H4 (cell line): Measurements from ENCODE around the gene PIK3C2B. TPM values are rescaled to one million over a fixed set of nuclear protein-coding genes. Genes with fewer than 3 reads are reported as not detected.

ENCODE experiments used
- DNase-seq: peaks from one replicate; pipeline ENCODE4 v3.0.0-alpha.2; 2015; ENCODE audit warnings: low spot score
- total RNA-seq: library from RNA; depleted of rRNA; stranded (reverse); fragments of >200 nt; shearing (Covaris generic); gene quantifications from 2 replicates; pipeline ENCODE4 v1.2.3, GENCODE V29; 2014

PIK3C2B gene
- total RNA-seq, 1 experiment from 2014 or later: 3.4 TPM

DNA sequence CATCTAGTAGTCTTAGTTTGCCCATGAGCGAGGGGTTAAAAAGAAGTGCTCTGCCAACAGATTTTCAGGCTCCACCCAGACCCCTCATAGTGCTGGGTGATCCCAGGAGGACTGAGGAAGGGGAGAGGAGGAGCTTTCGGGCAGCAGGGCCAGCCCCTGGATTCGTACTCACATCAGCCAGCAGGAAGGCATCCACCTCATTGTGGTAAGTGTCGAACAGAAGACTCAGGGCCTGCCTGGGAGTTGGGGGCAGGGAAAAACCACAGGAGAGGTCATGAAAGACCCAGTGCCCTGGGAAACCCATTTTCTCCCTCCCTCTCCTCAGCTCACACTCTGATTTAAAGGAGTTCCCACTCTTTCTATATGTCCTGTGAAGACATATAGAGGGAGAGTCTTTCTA is 34.9 kb downstream of the PIK3C2B start:
- no peak for DNase-seq

DNA sequence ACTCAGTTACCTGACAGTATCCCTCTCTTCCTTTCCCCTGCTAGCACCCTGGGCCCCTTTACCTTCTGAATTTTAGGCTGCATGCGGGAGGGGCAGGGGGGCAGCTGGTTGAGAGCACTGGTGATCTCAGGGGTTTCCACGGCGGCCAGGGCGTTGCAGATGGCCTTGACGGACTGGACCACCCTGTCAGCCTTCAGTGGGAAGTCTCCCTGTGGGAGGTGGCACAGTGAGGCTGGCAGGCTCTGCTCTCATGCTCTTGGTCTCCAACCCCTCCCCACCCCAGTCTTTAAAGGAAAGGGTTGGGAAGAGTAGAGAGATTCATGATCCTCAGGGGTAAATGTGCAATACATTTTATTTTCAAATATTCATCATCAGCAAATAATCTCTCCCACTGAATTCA is 36.9 kb downstream of the PIK3C2B start:
- DNase-seq: no peak

DNA sequence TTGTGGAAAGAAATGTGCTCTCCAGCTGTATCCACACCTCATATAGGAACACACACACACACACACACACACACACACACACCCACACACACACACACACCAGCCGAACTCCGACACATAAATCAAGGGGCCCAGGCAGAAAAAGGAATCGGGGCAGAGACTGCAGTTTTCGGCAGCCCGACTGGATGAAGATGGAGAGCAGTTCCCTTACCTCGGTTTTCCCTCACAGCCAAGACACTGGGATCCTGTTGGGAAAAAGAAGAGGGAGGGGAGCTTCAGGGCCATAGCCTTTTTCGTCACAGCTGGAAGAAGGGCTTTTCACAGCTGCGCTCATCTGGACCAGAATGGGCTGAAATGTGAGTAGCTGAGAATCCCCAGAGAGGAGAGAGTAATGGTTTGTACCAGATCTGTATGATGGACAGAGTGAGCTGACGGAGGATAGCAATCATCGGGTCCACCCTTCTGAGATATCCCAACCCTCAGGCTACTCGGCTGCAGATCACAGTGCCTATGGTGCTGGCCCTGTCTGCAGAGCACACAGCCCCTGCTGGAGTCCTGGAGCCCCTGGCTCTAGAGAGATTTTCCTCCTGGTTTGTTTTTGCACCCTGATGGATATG is 37.7 kb downstream of the PIK3C2B start:
- no peak for DNase-seq

DNA sequence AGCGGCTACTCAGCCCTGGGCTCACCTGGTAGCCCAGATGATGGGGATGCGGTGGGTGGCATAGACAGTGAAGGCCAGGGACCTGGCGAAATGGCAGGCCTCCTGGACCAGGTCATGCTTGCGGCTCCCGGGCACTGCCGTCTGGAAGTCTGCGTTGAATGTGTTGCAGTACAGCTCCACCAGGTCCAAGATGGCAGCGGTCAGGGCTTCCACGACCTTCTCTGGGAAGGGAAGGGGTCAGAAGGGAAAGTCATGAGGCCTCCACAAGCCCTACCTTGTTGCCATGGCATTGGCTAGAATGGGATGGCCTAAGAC is 38.8 kb downstream of the PIK3C2B start:
- DNase-seq: no peak

DNA sequence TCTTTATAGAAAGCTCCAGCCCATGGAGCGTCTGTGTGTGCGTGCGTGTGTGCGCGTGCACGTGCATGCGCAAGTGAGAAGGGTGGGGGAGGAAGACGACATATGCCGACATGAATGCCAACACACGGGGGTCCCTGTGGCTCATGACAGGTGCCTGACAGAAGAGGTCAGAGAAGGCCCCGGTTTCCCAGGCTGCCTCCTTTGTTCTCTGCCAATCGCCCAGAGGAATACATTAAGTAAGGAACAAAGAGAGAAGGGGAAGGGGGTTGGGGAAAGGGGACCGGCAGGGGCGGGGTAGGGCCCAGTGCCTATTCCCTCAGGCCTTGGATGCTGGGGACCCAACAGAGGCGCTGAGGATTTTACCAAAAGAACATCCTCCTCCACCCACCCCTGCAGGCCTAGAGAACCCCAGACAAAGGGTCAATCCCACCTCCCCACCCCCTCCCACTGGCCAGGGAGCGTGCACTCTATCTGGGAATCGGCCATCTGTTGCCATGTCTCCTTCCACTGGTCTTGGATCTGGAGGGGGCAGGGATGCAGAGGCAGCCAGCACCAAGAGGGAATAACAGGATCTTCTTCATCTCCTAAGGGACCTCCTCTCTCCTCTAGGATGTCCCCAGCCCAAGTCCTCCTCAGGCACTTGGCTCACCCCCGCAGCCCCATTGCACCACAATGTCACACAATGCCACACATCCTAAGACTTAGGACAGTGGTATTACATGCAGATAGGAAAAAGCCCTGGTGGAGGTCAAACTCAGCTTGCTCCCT is 39.4 kb downstream of the PIK3C2B start:
- no peak for DNase-seq

DNA sequence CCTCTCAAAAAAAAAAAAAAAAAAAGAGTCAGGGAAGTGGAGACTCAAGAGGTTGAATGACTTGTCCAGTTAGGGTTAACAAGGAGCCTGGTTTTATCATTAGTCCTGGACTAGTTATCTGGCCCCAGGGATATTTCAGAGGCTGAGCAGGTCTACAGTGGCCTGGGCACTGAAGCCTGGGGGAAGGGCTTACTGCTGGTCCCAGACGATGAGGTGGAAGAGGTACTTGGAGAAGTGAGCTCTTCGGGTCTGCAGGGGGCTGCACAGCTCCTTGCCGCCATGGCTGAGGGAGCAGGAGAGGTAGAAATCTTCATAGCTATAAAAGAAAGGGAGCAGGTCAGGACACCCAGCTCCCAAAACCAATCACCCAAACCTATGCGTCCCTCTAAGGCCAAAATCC is 40.1 kb downstream of the PIK3C2B start:
- DNase-seq: no peak

DNA sequence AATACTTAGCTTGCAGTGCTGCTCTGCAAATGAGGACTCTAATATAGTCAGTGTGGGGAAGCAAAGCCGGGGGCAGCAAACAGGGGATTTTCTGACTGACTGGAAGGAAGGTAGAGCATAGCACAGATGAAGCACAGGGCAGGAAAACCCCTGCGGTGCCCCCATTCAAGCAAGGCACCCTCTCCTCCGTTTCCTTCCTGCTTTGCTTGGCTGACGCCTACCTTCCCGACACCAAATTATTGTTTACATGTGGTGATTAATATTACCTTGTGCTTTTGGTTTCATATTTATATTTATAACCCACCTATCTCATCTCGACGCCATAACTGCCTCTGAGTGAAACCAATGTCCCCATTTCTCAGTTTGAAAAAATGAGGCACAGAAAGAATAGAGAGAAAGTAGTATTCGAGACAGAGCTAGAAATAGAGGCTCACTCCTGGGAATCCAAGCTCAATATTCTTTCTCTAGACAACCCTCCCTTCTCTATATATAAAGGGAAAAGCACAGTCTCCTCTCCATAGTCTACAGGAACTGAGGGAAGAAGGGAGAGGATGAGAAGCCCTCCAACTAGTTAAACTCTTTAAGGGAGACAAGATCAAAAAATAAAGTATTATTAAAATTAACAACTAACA is 41.3 kb downstream of the PIK3C2B start:
- DNase-seq: no peak

DNA sequence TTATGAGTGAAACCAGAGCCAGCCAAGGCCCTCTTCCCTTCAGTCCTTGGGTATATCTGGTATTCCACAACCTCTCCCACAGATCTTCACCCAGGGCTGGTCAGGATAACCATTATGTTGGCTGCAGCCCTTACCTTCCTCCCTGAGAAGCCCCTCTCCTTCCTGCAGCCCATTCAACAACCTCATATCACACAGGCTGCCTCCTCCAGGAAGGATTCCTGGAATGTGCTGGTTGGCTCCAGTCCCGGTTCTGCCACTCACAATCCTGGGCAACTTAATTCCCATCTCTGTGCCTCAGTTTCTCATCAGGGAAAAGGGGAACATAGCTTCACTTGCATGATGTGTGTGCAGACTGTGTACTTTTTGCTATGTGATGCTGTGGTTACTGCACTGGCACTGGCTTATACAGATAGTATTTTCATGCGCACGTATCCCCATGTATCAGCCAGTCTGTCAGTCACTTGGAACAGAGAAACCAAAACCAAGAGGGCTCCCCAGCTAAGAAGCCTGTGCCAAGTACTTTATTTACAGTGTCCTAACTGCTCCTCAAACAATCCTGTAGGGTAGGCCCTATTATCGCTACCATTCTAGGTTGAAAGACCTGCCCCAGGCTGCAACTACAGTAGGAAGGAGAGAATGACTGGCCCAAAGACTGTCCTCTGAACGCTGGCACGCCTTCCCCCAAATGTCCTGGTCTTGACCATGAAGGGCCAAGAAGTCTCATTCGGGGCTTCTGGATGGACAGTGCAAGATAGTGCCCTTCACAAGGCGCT is 43.1 kb downstream of the PIK3C2B start:
- no peak for DNase-seq

DNA sequence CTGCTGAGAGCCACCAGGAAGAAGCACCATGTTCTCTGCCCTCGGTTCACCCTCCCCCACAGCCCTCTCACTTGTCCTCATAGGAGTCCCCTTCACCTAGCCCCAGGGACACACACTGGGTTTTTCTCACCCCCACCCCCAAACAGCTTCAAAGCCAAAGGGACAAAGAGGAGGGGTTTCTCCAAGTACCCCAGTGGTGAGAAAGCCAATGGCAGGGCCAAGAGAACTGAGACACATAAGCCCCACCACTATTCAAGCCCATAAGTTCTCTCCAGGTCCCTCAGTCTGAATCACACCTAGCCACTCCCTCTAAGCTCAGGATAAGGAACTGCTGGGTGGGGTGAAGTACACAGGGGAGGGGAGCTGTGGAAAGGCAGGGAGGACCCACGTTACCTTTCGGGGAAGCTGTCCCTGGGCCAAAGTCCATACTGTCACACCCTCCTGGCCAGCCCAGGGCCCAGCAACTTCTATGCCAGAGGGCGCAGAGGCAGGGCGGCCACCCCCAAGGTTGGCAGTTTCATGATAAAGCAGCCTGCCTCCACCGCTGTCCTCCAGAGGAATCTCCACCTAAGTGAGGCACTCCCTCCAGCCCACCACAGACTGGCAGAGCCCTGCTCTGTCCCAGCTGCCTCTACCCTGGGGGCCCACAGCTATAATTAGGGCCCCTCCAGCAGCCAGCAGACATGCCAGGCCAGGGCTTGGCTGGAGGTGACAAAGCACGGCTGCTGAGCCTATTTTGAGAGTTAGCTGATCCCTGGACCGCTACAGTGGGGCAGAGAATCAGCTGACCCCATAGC is 43.9 kb downstream of the PIK3C2B start:
- no peak for DNase-seq

DNA sequence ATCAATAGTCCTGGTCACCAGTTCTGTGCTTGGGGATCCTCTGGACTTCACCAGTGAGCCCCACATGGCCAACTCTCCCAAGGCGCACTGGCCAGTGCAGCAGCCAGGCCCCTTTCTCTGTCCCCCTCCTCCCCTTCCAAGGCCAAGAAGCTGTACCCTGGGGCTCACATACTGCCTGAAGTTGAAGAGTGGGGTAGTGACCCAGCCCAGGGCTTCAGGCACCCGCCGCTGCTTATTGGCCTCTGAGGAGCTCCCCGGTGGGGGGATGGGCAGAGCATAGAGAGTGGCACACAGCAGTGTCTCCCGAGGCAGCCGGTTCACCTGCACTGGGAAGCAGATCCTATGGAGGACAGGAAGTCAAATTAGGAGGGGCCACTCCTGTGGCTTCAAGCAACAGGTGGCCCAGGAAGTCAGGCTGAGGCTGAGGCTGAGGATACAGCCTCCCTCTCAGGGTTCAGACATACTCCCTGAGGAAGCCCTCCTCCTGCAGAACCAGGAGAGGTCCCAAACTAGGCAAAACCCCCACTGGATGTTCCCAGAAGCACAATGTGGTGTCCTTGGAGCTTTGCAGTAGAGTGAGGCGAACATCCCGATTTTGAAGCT is 44.8 kb downstream of the PIK3C2B start:
- DNase-seq: no peak

DNA sequence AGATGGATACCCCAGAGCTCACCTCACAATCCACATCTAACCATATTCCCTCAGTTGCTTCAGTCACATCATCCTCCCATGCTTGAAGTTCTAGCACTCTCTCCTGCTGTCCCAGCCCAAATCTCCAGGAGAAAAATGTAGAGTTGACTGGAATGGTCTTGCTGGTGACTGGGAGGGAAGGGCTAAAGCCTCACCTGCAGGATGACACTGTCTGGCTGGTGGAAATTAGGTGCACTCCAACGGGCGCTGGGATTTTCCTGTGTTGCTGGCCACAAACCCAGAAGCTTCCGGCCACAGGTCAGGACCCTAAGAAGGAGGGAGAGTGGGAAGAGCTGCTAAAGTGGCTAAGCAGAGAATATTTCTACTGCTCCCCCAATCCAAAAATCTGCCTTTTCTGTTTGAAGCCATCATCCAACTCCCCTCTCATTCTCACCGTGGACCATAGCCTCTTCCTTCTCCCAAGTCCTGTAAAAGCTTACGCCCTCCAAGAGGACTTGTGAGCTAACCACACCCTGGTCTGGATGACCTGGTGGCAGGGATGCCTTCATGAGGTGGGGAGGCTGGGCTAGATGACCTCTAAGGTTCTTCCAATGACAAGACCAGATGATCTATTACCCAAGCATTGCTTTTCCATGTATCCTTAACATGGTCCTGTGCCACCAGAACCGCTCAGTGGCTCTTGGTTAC is 45.5 kb downstream of the PIK3C2B start:
- no peak for DNase-seq

DNA sequence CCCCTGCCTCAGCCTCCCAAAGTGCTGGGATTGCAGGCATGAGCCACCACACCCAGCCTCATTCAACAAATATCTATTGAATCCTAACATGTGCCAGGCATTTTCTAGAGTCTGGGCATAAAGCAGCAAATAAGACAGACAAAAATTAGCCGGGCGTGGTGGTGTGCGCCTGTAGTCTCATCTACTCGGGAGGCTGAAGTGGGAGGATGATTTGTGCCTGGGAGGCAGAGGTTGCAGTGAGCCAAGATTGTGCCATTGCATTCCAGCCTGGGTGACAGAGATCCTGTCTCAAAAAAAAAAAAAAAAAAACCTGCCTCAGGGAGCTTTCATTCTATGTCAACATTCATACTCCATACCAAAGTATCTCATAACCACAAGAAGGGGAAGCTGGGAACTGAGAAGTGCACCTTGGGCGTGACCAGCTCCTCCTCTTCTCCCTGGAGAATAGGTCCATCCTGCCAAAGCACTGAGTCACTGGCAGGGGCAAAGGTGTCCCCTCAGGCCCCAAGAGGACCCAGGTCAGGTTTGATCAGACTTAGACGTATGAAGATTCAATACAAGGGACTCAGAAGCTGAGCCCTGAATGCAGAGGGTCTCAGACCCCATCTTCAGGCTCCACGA is 46.2 kb downstream of the PIK3C2B start:
- DNase-seq: no peak

DNA sequence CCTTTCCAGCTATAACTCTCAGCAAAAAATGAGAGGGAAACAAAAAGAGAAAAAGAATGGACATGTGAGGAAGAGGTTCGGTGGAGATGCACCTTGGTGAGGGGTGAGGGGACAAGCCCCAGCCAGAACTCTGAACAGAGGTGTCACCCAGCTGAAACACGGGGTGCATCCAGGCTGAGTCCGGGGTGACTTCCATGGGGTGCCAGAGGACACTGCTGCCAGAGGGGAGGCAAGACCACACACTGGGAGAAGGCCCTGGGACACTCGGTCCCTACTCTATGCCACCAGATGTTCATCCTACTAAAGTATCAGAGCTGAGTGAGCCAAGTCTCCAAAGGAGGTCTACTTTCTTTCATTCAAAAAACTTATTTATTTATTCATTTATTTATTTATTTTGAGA is 46.9 kb downstream of the PIK3C2B start:
- DNase-seq: no peak

DNA sequence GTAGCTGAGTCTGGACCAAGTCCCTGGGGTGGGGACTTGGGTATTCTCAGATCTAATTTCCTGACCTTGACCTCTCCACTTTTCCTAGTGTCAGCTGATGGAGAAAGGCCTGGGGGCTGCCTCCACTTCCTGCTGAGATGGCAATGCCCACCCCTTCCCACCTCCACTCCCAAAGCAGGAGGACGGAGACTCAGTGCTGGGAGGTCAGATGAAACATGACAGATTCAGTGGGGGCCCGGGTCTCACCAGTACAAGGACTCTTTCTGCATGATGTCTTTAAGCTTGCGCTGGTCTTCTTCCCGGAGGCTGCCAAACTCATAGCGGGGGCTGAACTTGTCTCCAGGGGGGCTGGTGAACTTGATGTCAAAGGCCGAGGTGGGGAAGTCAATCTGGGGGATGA is 47.4 kb downstream of the PIK3C2B start:
- no peak for DNase-seq

DNA sequence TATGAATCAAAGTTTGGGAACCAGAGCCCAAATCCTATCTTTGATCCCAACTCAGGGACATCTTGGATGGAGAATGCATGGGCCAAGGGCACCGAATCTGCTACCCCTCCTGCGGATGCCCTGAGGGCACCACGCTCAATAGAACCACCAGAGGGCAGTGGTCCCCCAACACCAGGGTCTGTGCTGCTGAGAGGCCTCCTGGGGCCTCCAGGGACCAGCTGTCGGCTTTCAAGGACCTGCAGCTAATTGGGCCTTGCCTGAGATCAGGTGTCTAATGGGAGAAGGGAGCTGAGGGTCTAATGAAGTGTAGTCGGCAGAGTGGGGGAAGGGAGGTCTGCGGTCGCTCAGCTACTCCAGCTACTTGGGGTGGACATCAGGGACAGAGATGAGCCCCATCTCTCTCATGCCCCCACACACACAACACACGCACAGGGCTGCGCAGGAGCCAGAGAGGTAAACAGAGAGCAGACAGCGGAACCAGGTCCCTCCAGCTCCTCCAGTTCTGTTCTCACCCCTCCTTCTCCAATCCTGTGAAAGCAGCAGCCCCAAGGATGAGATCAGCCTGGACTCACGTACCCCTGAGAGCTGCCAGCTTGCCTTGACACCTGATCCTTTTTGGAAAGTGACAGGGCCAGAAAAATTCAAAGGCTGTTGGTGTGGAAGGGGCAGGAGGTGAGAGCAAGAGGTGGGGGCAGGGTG is 48.0 kb downstream of the PIK3C2B start:
- no peak for DNase-seq

DNA sequence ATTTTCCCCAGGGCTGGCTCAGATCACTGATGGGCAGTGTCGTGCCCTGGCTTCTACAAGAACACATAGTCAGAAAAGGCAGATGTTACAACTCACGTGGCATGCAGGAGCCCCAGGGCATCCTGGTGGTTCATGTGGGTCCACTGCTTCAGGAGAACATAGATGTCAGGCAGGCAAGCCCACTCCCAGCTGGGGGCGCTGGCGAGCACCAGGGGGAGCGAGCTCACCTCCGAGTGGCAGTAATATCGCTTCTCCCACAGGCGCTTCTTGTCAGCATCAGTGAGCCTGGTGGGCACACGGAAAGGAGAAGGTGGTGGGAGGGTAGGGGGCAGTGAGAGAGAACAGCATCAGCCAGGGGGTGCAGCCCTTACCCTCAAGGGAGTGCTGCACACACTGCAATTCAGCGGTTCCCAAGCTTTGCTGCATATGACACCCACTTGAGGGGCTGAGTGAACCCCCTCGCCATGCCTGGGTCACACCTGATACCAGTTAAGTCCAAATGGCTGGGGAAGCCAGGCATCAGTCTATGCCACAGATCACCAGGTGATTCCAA is 48.7 kb downstream of the PIK3C2B start:
- peak; percentile 32 for DNase-seq
